Esophagus muscularis mucosa (tissue), 3 donors: ENCODE measurements around the gene TENM4.

Source experiments
- CTCF ChIP-seq, 3 experiments: fragments of 200-600 bp in 2 of 3; fragments of 450-650 bp in 1 of 3; sonication (generic) in 2 of 3; IDR thresholded peaks; one replicate each; pipeline ENCODE4 v1.5.1; 2017 to 2019; ENCODE audit warnings: antibody characterized with exemption in 3 of 3, mild to moderate bottlenecking in 2 of 3, moderate library complexity in 1 of 3
- EP300 ChIP-seq: sonication (generic); formaldehyde crosslinking; IDR thresholded peaks from one replicate; pipeline ENCODE4 v1.6.1; 2017; ENCODE audit warnings: antibody characterized with exemption

- TF ChIP-seq EP300: no peak
- TF ChIP-seq CTCF (IDR thresholded peaks at IDR 0.05): no peak
Observed at GRCh38 chr11:79241852-79242241, 199.0 kb downstream of the TENM4 start.
